Activated CD4-positive, CD25-positive, alpha-beta regulatory T cell treated with anti-CD3 and anti-CD28 coated beads, Interleukin-2, amount 50 U/mL, for 24 hours (primary cell): ENCODE results near the gene LEAP2.
A peak's percentile ranks its signal among the peaks of the same experiment; 100 is the strongest.
"Not testable (repeated sequence)": the region's sequence is repeated elsewhere in the genome, so short reads cannot be mapped to it uniquely, and the experiment has no call there.

Source experiments
- ATAC-seq, 2 donors: fragments of 150-1000 bp; cut with Tn5 transposase; one replicate each; pipeline ENCODE4 v1.10.0; 2021; ENCODE audit warnings: mild to moderate bottlenecking in 1 of 2, moderate library complexity in 1 of 2

LEAP2 gene

GRCh38 chr5:132841305-132841704, 32.2 kb upstream of the LEAP2 start:
- ATAC-seq: no peak

GRCh38 chr5:132848270-132848669, 25.2 kb upstream of the LEAP2 start:
- ATAC-seq: no peak

- no peak for ATAC-seq
These were observed 24.1 kb upstream of the LEAP2 start for GRCh38 chr5:132849347-132849746.

- ATAC-seq: no peak
These were observed 23.4 kb upstream of the LEAP2 start for GRCh38 chr5:132850066-132850465.

- ATAC-seq: no peak
These were observed 20.1 kb upstream of the LEAP2 start for GRCh38 chr5:132853323-132853722.

GRCh38 chr5:132853790-132854189, 19.7 kb upstream of the LEAP2 start:
- no peak for ATAC-seq

GRCh38 chr5:132854301-132854700, 19.2 kb upstream of the LEAP2 start:
- no peak for ATAC-seq

GRCh38 chr5:132854992-132855391, 18.5 kb upstream of the LEAP2 start:
- not testable (repeated sequence) for ATAC-seq

- no peak for ATAC-seq
These were observed 17.5 kb upstream of the LEAP2 start for GRCh38 chr5:132856011-132856410.

GRCh38 chr5:132859889-132860437, 13.5 kb upstream of the LEAP2 start:
- no peak for ATAC-seq

GRCh38 chr5:132860742-132861141, 12.7 kb upstream of the LEAP2 start:
- ATAC-seq: no peak

- peak; percentile 5 to 7 for ATAC-seq
These were observed 7.7 kb upstream of the LEAP2 start for GRCh38 chr5:132865668-132866341.

GRCh38 chr5:132866342-132867045, 7.0 kb upstream of the LEAP2 start, which contains the start of the genes GDF9 and UQCRQ:
GDF9 (minus strand) TSS chr5:132866469; CDS start chr5:132864533, 1,936 bp downstream.
UQCRQ (plus strand) TSS chr5:132866642; CDS start chr5:132866882, 240 bp downstream.
- peak; percentile 99 for ATAC-seq

- ATAC-seq: peak; percentile 12 to 15
These were observed 6.4 kb upstream of the LEAP2 start for GRCh38 chr5:132867046-132867451.

GRCh38 chr5:132868754-132869153, 4.7 kb upstream of the LEAP2 start:
- no peak for ATAC-seq

- ATAC-seq: no peak
These were observed 2.7 kb upstream of the LEAP2 start for GRCh38 chr5:132870801-132871200.

- ATAC-seq: no peak
These were observed 1.8 kb upstream of the LEAP2 start for GRCh38 chr5:132871459-132872284.

- no peak for ATAC-seq
These were observed 715 bp upstream of the LEAP2 start for GRCh38 chr5:132872788-132873118.

GRCh38 chr5:132873930-132874271, 433 bp downstream of the LEAP2 start:
- ATAC-seq: no peak

- ATAC-seq: no peak
These were observed 2.7 kb downstream of the LEAP2 start for GRCh38 chr5:132876020-132876759.

- no peak for ATAC-seq
These were observed 4.0 kb downstream of the LEAP2 start for GRCh38 chr5:132877466-132877865.

- no peak for ATAC-seq
These were observed 4.5 kb downstream of the LEAP2 start for GRCh38 chr5:132877938-132878337.
